B cell (primary cell): ENCODE data around the gene ENPP7.

Experiments used
- EZH2 ChIP-seq: IDR thresholded peaks from 2 replicates; pipeline ENCODE4 v1.6.1; 2012; ENCODE audit warnings: borderline replicate concordance, low read depth, mild to moderate bottlenecking, moderate library complexity, low read length; ENCODE audit not compliant: insufficient read depth, poor library complexity, severe bottlenecking
- TF ChIP-seq, protein P1 (sequence below): fragments of 200-600 bp; IDR thresholded peaks from one replicate; pipeline ENCODE4 v1.8.0; 2022; ENCODE audit warnings: antibody characterized with exemption, mild to moderate bottlenecking

DNA sequence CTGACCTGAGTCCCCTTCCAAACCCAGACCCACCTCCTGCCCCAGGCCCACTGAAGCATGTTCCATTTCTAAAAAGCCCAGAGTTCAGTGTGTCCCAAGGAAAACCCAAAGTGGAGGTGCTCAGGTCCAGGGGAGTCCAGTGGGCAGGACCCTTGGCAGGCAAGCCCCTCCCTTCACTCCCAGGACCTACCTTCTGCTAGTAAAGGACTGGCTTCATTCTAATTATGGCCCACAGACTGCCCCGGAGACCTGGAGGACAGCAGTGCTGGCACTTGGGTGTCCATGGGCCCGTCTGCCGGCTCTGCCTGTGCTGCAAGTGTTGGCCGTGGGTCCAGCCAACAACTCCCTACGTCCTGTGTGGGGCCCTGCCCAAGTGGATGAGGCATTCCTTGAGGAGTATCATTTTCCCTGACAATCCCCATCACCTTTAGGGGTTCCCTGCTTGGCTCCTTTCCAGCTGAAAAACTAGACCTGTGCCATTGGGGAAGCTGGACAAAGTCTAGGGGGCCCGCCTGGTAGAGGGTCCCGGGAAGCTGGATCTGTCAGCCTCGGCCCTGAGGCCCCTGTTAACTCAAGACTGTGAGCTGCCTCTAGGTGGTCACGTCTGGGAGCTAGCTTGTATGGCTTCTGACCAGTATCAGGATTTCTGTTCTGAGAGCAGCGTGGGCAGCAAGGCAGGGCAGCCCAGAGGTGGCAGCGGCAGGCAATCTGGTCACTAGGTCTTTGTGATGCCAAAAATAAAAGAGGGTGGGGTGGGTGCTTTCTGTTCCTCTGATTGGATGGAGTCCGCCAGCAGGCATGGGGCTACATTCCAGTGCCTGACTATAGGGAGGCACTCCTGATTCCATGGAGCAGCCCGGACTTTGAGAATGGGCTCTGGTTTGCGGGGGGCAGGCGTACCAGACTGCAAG lies 55.4 kb downstream of the ENPP7 start:
- TF ChIP-seq, protein P1, sequence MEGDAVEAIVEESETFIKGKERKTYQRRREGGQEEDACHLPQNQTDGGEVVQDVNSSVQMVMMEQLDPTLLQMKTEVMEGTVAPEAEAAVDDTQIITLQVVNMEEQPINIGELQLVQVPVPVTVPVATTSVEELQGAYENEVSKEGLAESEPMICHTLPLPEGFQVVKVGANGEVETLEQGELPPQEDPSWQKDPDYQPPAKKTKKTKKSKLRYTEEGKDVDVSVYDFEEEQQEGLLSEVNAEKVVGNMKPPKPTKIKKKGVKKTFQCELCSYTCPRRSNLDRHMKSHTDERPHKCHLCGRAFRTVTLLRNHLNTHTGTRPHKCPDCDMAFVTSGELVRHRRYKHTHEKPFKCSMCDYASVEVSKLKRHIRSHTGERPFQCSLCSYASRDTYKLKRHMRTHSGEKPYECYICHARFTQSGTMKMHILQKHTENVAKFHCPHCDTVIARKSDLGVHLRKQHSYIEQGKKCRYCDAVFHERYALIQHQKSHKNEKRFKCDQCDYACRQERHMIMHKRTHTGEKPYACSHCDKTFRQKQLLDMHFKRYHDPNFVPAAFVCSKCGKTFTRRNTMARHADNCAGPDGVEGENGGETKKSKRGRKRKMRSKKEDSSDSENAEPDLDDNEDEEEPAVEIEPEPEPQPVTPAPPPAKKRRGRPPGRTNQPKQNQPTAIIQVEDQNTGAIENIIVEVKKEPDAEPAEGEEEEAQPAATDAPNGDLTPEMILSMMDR, result no peak
- TF ChIP-seq EZH2, result no peak
